ENCODE data around the gene GPLD1.

GRCh38 chr6:24458941-24459340 lies 30.4 kb downstream of the GPLD1 start:
- TF ChIP-seq, protein P1, sequence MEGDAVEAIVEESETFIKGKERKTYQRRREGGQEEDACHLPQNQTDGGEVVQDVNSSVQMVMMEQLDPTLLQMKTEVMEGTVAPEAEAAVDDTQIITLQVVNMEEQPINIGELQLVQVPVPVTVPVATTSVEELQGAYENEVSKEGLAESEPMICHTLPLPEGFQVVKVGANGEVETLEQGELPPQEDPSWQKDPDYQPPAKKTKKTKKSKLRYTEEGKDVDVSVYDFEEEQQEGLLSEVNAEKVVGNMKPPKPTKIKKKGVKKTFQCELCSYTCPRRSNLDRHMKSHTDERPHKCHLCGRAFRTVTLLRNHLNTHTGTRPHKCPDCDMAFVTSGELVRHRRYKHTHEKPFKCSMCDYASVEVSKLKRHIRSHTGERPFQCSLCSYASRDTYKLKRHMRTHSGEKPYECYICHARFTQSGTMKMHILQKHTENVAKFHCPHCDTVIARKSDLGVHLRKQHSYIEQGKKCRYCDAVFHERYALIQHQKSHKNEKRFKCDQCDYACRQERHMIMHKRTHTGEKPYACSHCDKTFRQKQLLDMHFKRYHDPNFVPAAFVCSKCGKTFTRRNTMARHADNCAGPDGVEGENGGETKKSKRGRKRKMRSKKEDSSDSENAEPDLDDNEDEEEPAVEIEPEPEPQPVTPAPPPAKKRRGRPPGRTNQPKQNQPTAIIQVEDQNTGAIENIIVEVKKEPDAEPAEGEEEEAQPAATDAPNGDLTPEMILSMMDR (IDR thresholded peaks at IDR 0.05; ENCODE audit: poor library complexity): no peak
- TF ChIP-seq EZH2phosphoT487 (IDR thresholded peaks at IDR 0.05; ENCODE audit: low read depth, severe bottlenecking, unreplicated experiment): no peak
- TF ChIP-seq EZH2 (IDR thresholded peaks at IDR 0.05; ENCODE audit: borderline replicate concordance): no peak
